Parathyroid adenoma (tissue), 2 donors: ENCODE measurements around the gene NRP2.

Source experiments
- H2AFZ ChIP-seq: fragments of 300-600 bp; sonication (generic); one replicate; pipeline ENCODE4 v1.7.0; 2017; ENCODE audit warnings: antibody characterized with exemption, mild to moderate bottlenecking
- H3K27ac ChIP-seq: fragments of 300-600 bp; sonication (generic); one replicate; pipeline ENCODE4 v1.7.0; 2017
- H3K27me3 ChIP-seq: fragments of 300-600 bp; sonication (generic); one replicate; pipeline ENCODE4 v1.7.0; 2017; ENCODE audit warnings: low read length; ENCODE audit not compliant: control insufficient read depth, insufficient read depth
- H3K36me3 ChIP-seq: fragments of 300-600 bp; sonication (generic); one replicate; pipeline ENCODE4 v1.7.0; 2017; ENCODE audit warnings: low read length; ENCODE audit not compliant: control insufficient read depth, insufficient read depth
- H3K4me1 ChIP-seq: fragments of 300-600 bp; sonication (generic); one replicate; pipeline ENCODE4 v1.7.0; 2017; ENCODE audit warnings: control low read depth
- H3K4me2 ChIP-seq: fragments of 300-600 bp; sonication (generic); one replicate; pipeline ENCODE4 v1.7.0; 2017; ENCODE audit warnings: low read length
- H3K4me3 ChIP-seq: fragments of 300-600 bp; sonication (generic); one replicate; pipeline ENCODE4 v1.7.0; 2017; ENCODE audit warnings: low read depth, low read length
- H3K79me2 ChIP-seq: fragments of 300-600 bp; sonication (generic); one replicate; pipeline ENCODE4 v1.7.0; 2017; ENCODE audit warnings: control low read depth
- H3K9ac ChIP-seq: fragments of 300-600 bp; sonication (generic); one replicate; pipeline ENCODE4 v1.7.0; 2017; ENCODE audit warnings: mild to moderate bottlenecking
- H3K9me3 ChIP-seq: fragments of 300-600 bp; sonication (generic); one replicate; pipeline ENCODE4 v1.7.0; 2017; ENCODE audit warnings: low read length; ENCODE audit not compliant: control insufficient read depth
- CTCF ChIP-seq: fragments of 300-600 bp; sonication (generic); IDR thresholded peaks from one replicate; pipeline ENCODE4 v1.7.0; 2017; ENCODE audit warnings: antibody characterized with exemption, mild to moderate bottlenecking
- donor health status: primary hyperparathyroidism.

Gene NRP2

GRCh38 chr2:205684871-205685313, 2.6 kb downstream of the NRP2 start:
- Histone ChIP-seq H3K4me3 (peak overlapping the region; percentile 61), H2AFZ (peak overlapping the region; percentile 24), H3K4me2 (peak overlapping the region; percentile 73), H3K9me3 (no peaks in the 10 kb centered on the region), H3K79me2 (no peaks in the 10 kb centered on the region), H3K36me3 (no peaks in the 10 kb centered on the region), H3K27ac (no peak overlapping the region), H3K27me3 (peaks cover 2% of the 10 kb centered on the region), H3K4me1 (peaks cover 7% of the 10 kb centered on the region), H3K9ac (no peak overlapping the region)
- no peak for TF ChIP-seq CTCF

- H3K27ac ChIP-seq = no peak overlapping the region
- peak overlapping the region; percentile 73 for H3K4me2 ChIP-seq
- TF ChIP-seq CTCF = no peak
- H2AFZ ChIP-seq = peak overlapping the region; percentile 59
- H3K4me1 ChIP-seq = peaks cover 7% of the 10 kb centered on the region
- peak overlapping the region; percentile 61 for H3K4me3 ChIP-seq
- no peak overlapping the region for H3K9ac ChIP-seq
- no peaks in the 10 kb centered on the region for H3K36me3 ChIP-seq
- H3K79me2 ChIP-seq = no peaks in the 10 kb centered on the region
- H3K27me3 ChIP-seq = peaks cover 2% of the 10 kb centered on the region
- H3K9me3 ChIP-seq = no peaks in the 10 kb centered on the region
Measured at GRCh38 chr2:205685314-205686055, 3.2 kb downstream of the NRP2 start.

DNA sequence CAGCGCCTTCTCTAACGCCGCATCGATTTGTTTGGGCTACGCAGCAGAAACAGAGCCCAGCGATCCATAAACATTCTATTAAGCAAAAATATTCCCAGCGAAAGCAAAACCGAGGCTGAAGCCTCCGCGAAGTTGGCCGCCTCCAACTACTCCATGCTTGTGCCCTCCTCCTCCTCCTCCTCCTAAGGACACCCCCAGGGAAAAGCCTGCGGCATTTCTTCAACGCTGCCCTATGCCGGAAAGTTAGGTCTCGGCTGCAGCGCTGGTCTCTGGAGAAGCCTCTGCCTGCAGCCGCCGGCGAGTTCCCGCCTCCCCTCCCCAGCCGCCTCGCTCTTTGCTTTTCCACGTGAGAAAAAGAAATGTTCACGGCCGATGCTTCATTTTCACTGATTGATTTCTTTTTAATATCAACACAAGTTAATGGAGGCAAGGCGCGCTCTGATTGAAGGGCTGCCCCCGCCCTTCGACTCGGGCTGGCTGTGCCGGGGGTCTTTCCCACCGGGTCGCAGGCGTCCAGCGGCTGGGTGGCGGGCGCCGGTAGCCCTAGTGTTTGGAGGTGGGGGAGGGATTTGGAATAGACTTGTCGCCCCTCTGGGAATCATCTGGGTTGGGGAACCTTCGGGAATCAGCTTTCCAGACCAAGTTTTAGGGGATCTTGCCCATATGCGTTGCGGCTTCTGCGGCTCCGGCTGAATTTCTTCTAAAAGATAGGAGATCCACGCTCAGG, 3.9 kb downstream of the NRP2 start:
- peak overlapping the region; percentile 59 for H2AFZ ChIP-seq
- H3K4me3 ChIP-seq = peak overlapping the region; percentile 61
- H3K9ac ChIP-seq = no peak overlapping the region
- H3K79me2 ChIP-seq = no peaks in the 10 kb centered on the region
- peaks cover 7% of the 10 kb centered on the region for H3K4me1 ChIP-seq
- H3K4me2 ChIP-seq = peak overlapping the region; percentile 73
- H3K36me3 ChIP-seq = no peaks in the 10 kb centered on the region
- no peak for TF ChIP-seq CTCF
- H3K27ac ChIP-seq = no peak overlapping the region
- H3K9me3 ChIP-seq = no peaks in the 10 kb centered on the region
- peaks cover 2% of the 10 kb centered on the region for H3K27me3 ChIP-seq

DNA sequence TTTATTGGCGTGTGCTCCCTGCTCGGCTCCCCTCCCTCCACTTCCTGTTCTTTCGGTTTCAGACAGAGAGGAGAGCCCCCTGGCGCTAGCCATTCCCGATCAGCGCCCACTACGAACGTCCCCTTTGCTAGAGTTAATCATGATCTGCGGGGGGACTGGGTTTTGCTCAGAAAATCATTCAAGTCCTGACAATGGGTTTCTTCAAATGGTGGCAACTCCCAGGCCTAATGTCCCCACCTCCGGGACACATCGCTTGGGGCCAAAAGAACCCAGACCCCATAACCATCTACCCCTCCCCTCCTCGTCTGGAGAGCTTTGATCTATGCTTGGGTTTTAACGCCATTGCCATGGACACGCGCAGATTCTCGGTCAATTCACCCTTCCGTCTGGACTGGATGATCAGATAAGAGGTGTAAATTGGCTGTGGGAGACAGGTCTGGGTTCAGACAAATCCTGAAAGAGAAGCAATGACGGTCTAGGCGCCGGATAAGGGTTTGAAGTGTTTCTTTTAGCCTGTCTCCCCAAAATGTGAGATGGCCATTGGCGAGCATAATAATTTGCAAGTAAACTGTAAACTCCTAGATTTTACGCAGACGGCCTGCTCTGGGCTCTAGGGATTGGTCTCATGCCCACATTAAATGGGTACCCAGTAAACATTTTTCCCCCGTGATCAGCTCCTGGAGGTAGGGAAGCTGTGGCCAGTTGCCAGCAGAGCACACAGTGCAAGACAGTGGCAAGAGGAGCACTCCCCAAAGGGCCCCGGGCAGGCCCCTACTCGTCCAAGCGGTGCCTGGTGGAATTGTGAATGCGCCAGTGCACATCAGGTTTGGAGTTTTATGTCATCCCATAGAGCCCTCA, 4.7 kb downstream of the NRP2 start:
- peak overlapping the region; percentile 59 for H2AFZ ChIP-seq
- H3K4me3 ChIP-seq = peak overlapping the region; percentile 61
- H3K27ac ChIP-seq = no peak overlapping the region
- TF ChIP-seq CTCF = no peak
- H3K9me3 ChIP-seq = no peaks in the 10 kb centered on the region
- H3K4me1 ChIP-seq = peaks cover 7% of the 10 kb centered on the region
- H3K27me3 ChIP-seq = peaks cover 2% of the 10 kb centered on the region
- no peak overlapping the region for H3K9ac ChIP-seq
- H3K4me2 ChIP-seq = peak overlapping the region; percentile 73
- H3K36me3 ChIP-seq = no peaks in the 10 kb centered on the region
- no peaks in the 10 kb centered on the region for H3K79me2 ChIP-seq
